ENCODE data around the gene LRRC34.

Gene LRRC34

GRCh38 chr3:169815590-169816150 is 3.0 kb upstream of the LRRC34 start:
- TF ChIP-seq TAF1 (IDR thresholded peaks at IDR 0.05; ENCODE audit: low read depth) (no peak), TCF12 (IDR thresholded peaks at IDR 0.05; ENCODE audit: low read depth) (no peak), USF1 (IDR thresholded peaks at IDR 0.05) (no peak), CEBPB (IDR thresholded peaks at IDR 0.05) (no peak), REST (IDR thresholded peaks at IDR 0.05; ENCODE audit: low read depth) (no peak), TEAD4 (IDR thresholded peaks at IDR 0.05) (no peak), RAD21 (IDR thresholded peaks at IDR 0.05; ENCODE audit: low read depth) (no peak), FOXM1 (IDR thresholded peaks at IDR 0.05; ENCODE audit: borderline replicate concordance, low read depth) (no peak), ZBTB7A (IDR thresholded peaks at IDR 0.05; ENCODE audit: low read depth) (no peak), EP300 (IDR thresholded peaks at IDR 0.05; ENCODE audit: borderline replicate concordance) (no peak), NFIC (IDR thresholded peaks at IDR 0.05) (no peak)

GRCh38 chr3:169813757-169814517 is 1.2 kb upstream of the LRRC34 start:
- TF ChIP-seq ZBTB7A (IDR thresholded peaks at IDR 0.05; ENCODE audit: low read depth), result no peak
- no peak for TF ChIP-seq TAF1 (IDR thresholded peaks at IDR 0.05; ENCODE audit: low read depth)
- TF ChIP-seq CREB1 (IDR thresholded peaks at IDR 0.05; ENCODE audit: low read depth), result no peak
- no peak for TF ChIP-seq USF1 (IDR thresholded peaks at IDR 0.05)
- TF ChIP-seq MAX (IDR thresholded peaks at IDR 0.05), result no peak
- no peak for TF ChIP-seq CEBPB (IDR thresholded peaks at IDR 0.05)
- no peak for TF ChIP-seq EP300 (IDR thresholded peaks at IDR 0.05; ENCODE audit: borderline replicate concordance)
- TF ChIP-seq NFIC (IDR thresholded peaks at IDR 0.05), result no peak
- TF ChIP-seq TEAD4 (IDR thresholded peaks at IDR 0.05), result no peak

DNA sequence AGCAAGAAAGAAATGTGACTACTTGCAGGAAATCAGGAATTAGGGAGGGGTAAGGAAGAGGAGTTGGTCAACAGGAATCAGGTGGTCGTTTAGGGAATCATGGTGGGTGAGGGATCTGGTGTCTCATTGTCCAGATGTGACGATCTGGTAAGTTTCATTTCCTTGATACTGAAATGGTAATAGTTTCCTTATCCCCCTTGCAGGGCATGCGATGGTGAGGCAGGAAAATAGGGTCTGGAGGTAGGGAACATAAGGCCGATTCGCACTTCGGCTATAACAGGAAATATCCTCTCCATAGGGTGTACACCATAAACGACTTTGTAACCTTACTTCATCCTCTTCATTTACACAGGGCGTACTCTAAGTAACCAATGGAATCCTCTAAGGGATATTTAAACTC is 574 bp upstream of the LRRC34 start:
- TF ChIP-seq CREB1 (IDR thresholded peaks at IDR 0.05; ENCODE audit: low read depth), result no peak
- TF ChIP-seq EP300 (IDR thresholded peaks at IDR 0.05; ENCODE audit: borderline replicate concordance), result no peak
- no peak for TF ChIP-seq RAD21 (IDR thresholded peaks at IDR 0.05; ENCODE audit: low read depth)
- no peak for TF ChIP-seq TEAD4 (IDR thresholded peaks at IDR 0.05)
- TF ChIP-seq REST (IDR thresholded peaks at IDR 0.05; ENCODE audit: low read depth), result no peak
- no peak for TF ChIP-seq TAF1 (IDR thresholded peaks at IDR 0.05; ENCODE audit: low read depth)
- no peak for TF ChIP-seq CEBPB (IDR thresholded peaks at IDR 0.05)
- TF ChIP-seq NFIC (IDR thresholded peaks at IDR 0.05), result no peak
- TF ChIP-seq USF1 (IDR thresholded peaks at IDR 0.05), result no peak
- TF ChIP-seq EGR1 (IDR thresholded peaks at IDR 0.05), result no peak
- TF ChIP-seq TCF12 (IDR thresholded peaks at IDR 0.05; ENCODE audit: low read depth), result no peak
- TF ChIP-seq YY1 (IDR thresholded peaks at IDR 0.05; ENCODE audit: low read depth), result no peak
- no peak for TF ChIP-seq MAX (IDR thresholded peaks at IDR 0.05)
- no peak for TF ChIP-seq ZBTB7A (IDR thresholded peaks at IDR 0.05; ENCODE audit: low read depth)
- TF ChIP-seq FOXM1 (IDR thresholded peaks at IDR 0.05; ENCODE audit: borderline replicate concordance, low read depth), result no peak

- no peak for TF ChIP-seq FOXM1 (IDR thresholded peaks at IDR 0.05; ENCODE audit: borderline replicate concordance, low read depth)
- TF ChIP-seq CREB1 (IDR thresholded peaks at IDR 0.05; ENCODE audit: low read depth), result no peak
- no peak for TF ChIP-seq NFIC (IDR thresholded peaks at IDR 0.05)
- TF ChIP-seq RAD21 (IDR thresholded peaks at IDR 0.05; ENCODE audit: low read depth), result no peak
- no peak for TF ChIP-seq EGR1 (IDR thresholded peaks at IDR 0.05)
- no peak for TF ChIP-seq REST (IDR thresholded peaks at IDR 0.05; ENCODE audit: low read depth)
- TF ChIP-seq EP300 (IDR thresholded peaks at IDR 0.05; ENCODE audit: borderline replicate concordance), result no peak
- TF ChIP-seq CEBPB (IDR thresholded peaks at IDR 0.05), result no peak
- no peak for TF ChIP-seq TCF12 (IDR thresholded peaks at IDR 0.05; ENCODE audit: low read depth)
- TF ChIP-seq USF1 (IDR thresholded peaks at IDR 0.05), result no peak
Observed at GRCh38 chr3:169811631-169812331, 923 bp downstream of the LRRC34 start.

Measured in Ishikawa (cell line).